GM21723 (cell line): ENCODE data around the gene PTPN13.

Experiments
- ATAC-seq: cut with Tn5 transposase; IDR thresholded peaks from one replicate; pipeline ENCODE4 v1.9.1; 2021; ENCODE audit warnings: mild to moderate bottlenecking, moderate library complexity; ENCODE audit not compliant: unreplicated experiment

The PTPN13 gene

GRCh38 chr4:86853209-86853608 is 259.1 kb downstream of the PTPN13 start:
- ATAC-seq = no peak

DNA sequence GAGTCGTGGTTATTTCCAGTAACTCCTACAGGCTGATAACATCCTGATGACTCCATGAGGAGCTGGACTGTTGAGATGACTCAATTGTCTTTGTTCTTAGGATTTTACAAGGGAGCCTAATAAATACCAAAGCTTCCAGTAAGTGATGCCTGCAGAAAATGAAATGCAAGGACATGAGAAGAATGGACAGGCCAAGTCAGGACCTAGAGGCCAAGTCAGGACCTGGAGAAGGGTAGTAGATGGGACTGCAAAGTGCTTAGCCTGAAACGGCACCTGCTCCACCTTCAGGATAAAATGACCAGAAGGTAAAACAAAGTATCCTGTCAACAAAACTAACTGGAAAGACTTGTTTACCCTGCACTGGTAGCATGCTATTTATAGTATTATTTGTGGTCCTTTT is 261.5 kb downstream of the PTPN13 start:
- ATAC-seq = no peak

- no peak for ATAC-seq
Measured at GRCh38 chr4:86856896-86857295, 262.8 kb downstream of the PTPN13 start.

GRCh38 chr4:86857341-86858052 is 263.4 kb downstream of the PTPN13 start:
- ATAC-seq = no peak
